HL-60 (cell line): ENCODE results near the gene SECTM1.

ENCODE experiments used
- DNase-seq, 2 experiments: peaks; one replicate each; pipeline ENCODE4 v3.0.0-alpha.2; 2010 to 2020; ENCODE audit warnings: low read depth in 1 of 2, low spot score in 1 of 2
- H3K27ac ChIP-seq: fragments of 250-450 bp; sonication (Bioruptor Pico); replicated peaks from 2 replicates; pipeline ENCODE4 v1.5.1; 2020; ENCODE audit warnings: mild to moderate bottlenecking, moderate library complexity
- H3K27me3 ChIP-seq: fragments of 250-450 bp; sonication (Bioruptor Pico); 2 replicates; pipeline ENCODE4 v1.5.1; 2021; ENCODE audit warnings: mild to moderate bottlenecking, moderate library complexity; ENCODE audit not compliant: insufficient read depth, poor library complexity, severe bottlenecking
- H3K4me3 ChIP-seq: replicated peaks from 2 replicates; pipeline ENCODE4 v1.5.1; 2011; ENCODE audit warnings: mild to moderate bottlenecking, control low read depth, low read length; ENCODE audit not compliant: insufficient read depth
- GABPA ChIP-seq: IDR thresholded peaks from 2 replicates; pipeline ENCODE4 v1.6.1; 2012; ENCODE audit warnings: low read depth
- POLR2AphosphoS5 ChIP-seq: IDR thresholded peaks from 2 replicates; pipeline ENCODE4 v1.6.1; 2012; ENCODE audit warnings: low read depth
- SPI1 ChIP-seq: IDR thresholded peaks from 2 replicates; pipeline ENCODE4 v1.6.1; 2012; ENCODE audit warnings: low read depth, mild to moderate bottlenecking, borderline replicate concordance
- TF ChIP-seq, protein P1 (sequence below): IDR thresholded peaks from 2 replicates; pipeline ENCODE4 v1.6.1; 2012; ENCODE audit warnings: low read depth; ENCODE audit not compliant: insufficient replicate concordance
- TF ChIP-seq, protein P2 (sequence below): IDR thresholded peaks from one replicate; pipeline ENCODE4 v1.5.1; 2011; ENCODE audit warnings: low read length, control low read depth, inconsistent platforms; ENCODE audit not compliant: insufficient read depth

SECTM1 gene

DNA sequence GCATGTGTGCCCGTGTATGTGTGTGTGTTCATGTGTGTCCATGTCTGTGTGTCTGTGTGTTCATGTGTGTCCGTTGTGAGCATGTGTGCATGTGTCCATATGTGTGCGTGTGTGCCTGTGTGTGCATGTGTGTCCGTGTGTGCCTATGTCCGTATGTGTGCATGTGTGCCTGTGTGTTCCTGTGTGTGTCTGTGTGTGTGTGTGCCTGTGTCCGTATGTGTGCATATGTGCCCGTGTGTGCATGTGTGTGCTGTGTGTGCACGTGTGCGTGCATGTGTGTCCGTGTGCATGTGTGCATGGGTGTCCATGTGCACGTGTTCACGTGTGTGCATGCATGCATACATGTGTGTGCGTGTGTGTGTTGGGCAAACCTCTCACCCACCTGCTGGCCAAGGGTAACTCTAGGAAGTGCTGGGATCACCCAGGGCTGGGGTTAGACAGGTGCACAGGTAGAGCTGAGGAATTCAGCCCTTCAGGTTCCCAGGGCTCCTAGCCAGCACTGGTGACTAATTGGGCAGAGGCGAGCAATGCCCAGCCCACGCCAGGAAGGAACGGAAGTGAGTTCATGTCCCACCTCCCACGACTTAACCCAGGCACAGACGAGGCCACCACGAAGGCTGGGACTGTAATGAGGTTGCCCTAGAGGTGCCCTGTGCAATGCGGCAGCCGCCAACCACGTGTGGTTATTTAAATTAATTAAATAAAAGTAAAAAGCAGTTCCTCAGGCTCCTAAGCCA lies 51.9 kb downstream of the SECTM1 start:
- DNase-seq = no peak
- H3K27me3 ChIP-seq = no peaks in the 10 kb centered on the region
- H3K4me3 ChIP-seq = no peak overlapping the region
- H3K27ac ChIP-seq = no peak overlapping the region
- TF ChIP-seq, protein P1, sequence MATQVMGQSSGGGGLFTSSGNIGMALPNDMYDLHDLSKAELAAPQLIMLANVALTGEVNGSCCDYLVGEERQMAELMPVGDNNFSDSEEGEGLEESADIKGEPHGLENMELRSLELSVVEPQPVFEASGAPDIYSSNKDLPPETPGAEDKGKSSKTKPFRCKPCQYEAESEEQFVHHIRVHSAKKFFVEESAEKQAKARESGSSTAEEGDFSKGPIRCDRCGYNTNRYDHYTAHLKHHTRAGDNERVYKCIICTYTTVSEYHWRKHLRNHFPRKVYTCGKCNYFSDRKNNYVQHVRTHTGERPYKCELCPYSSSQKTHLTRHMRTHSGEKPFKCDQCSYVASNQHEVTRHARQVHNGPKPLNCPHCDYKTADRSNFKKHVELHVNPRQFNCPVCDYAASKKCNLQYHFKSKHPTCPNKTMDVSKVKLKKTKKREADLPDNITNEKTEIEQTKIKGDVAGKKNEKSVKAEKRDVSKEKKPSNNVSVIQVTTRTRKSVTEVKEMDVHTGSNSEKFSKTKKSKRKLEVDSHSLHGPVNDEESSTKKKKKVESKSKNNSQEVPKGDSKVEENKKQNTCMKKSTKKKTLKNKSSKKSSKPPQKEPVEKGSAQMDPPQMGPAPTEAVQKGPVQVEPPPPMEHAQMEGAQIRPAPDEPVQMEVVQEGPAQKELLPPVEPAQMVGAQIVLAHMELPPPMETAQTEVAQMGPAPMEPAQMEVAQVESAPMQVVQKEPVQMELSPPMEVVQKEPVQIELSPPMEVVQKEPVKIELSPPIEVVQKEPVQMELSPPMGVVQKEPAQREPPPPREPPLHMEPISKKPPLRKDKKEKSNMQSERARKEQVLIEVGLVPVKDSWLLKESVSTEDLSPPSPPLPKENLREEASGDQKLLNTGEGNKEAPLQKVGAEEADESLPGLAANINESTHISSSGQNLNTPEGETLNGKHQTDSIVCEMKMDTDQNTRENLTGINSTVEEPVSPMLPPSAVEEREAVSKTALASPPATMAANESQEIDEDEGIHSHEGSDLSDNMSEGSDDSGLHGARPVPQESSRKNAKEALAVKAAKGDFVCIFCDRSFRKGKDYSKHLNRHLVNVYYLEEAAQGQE = no peak
- TF ChIP-seq POLR2AphosphoS5 = no peak
- TF ChIP-seq SPI1 = no peak
- no peak for TF ChIP-seq GABPA
- TF ChIP-seq, protein P2, sequence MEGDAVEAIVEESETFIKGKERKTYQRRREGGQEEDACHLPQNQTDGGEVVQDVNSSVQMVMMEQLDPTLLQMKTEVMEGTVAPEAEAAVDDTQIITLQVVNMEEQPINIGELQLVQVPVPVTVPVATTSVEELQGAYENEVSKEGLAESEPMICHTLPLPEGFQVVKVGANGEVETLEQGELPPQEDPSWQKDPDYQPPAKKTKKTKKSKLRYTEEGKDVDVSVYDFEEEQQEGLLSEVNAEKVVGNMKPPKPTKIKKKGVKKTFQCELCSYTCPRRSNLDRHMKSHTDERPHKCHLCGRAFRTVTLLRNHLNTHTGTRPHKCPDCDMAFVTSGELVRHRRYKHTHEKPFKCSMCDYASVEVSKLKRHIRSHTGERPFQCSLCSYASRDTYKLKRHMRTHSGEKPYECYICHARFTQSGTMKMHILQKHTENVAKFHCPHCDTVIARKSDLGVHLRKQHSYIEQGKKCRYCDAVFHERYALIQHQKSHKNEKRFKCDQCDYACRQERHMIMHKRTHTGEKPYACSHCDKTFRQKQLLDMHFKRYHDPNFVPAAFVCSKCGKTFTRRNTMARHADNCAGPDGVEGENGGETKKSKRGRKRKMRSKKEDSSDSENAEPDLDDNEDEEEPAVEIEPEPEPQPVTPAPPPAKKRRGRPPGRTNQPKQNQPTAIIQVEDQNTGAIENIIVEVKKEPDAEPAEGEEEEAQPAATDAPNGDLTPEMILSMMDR = no peak

DNA sequence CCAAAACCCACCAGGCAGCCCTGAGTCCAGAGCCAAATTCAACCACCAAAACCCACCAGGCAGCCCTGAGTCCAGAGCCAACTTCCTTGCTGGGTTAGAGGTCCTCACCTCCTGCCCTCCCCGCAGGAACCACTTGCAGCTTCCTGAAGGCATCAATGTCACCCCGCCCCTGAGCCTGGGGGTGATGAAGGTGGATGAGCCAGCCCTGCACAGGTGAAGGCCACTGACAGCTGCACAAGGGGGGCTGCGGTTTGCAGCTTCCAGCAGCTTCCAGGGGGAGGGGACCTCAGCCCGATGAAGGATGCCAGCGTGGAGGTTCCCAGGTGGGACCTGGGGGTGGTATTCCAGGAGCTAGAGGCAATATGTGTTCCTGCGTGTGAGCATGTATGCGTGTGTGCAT lies 52.5 kb downstream of the SECTM1 start:
- no peak for TF ChIP-seq SPI1
- TF ChIP-seq POLR2AphosphoS5 = no peak
- TF ChIP-seq, protein P2 = no peak
- no peak for TF ChIP-seq GABPA
- TF ChIP-seq, protein P1 = no peak
- DNase-seq = no peak
- Histone ChIP-seq H3K27ac (no peak overlapping the region), H3K4me3 (no peak overlapping the region), H3K27me3 (no peaks in the 10 kb centered on the region)

DNA sequence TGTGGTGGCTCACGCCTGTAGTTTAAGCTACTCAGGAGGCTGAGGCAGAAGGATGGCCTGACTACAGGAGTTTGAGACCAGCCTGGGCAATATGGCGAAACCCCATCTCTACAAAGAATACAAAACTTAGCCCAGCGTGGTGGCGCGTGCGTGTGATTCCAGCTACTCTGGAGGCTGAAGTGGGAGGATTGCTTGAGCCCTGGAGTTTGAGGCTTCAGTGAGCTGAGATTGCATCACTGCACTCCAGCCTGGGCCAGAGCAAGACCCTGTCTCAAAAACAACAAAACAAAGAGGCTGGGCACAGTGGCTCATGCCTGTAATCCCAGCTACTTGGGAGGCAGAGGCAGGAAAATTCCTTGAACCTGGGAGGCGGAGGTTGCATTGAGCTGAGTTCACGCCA lies 53.0 kb downstream of the SECTM1 start:
- Histone ChIP-seq H3K27me3 (no peaks in the 10 kb centered on the region), H3K4me3 (no peak overlapping the region), H3K27ac (no peak overlapping the region)
- no peak for DNase-seq
- TF ChIP-seq, protein P1 = no peak
- TF ChIP-seq GABPA (no peak), POLR2AphosphoS5 (no peak), SPI1 (no peak)
- TF ChIP-seq, protein P2 = no peak
